Activated CD4-positive, alpha-beta memory T cell treated with anti-CD3 and anti-CD28 coated beads for 36 hours (primary cell): ENCODE data around the gene TBC1D8. TPM values are rescaled to one million over a fixed set of nuclear protein-coding genes. Genes with fewer than 3 reads are reported as not detected.

Experiments
- CTCF ChIA-PET: fragments of 350-600 bp; sonication (Branson Sonifier 250); formaldehyde crosslinking; loops from one replicate; lab custom pipeline; 2021; ENCODE audit warnings: antibody characterized with exemption, inconsistent platforms; lab: Charles Lee
- POLR2A ChIA-PET: fragments of 350-600 bp; sonication (Branson Sonifier 250); formaldehyde crosslinking; loops from one replicate; lab custom pipeline; 2021; ENCODE audit warnings: antibody characterized with exemption; lab: Charles Lee
- DNase-seq: peaks from one replicate; pipeline ENCODE4 v3.0.0-alpha.2; 2020
- H3K27ac Mint-ChIP-seq: one replicate; pipeline ENCODE4 v1.8.0; 2021; ENCODE audit warnings: mixed read lengths
- H3K27me3 Mint-ChIP-seq: one replicate; pipeline ENCODE4 v1.8.0; 2021; ENCODE audit warnings: mixed read lengths
- H3K36me3 Mint-ChIP-seq: one replicate; pipeline ENCODE4 v1.8.0; 2021; ENCODE audit warnings: mixed read lengths
- H3K4me1 Mint-ChIP-seq: one replicate; pipeline ENCODE4 v1.8.0; 2021; ENCODE audit warnings: low read depth, mixed read lengths
- H3K4me3 Mint-ChIP-seq: one replicate; pipeline ENCODE4 v1.8.0; 2021; ENCODE audit warnings: mild to moderate bottlenecking, mixed read lengths
- H3K9me3 Mint-ChIP-seq: one replicate; pipeline ENCODE4 v1.8.0; 2021; ENCODE audit warnings: mixed read lengths
- intact Hi-C: fragments of 100-400 bp; cut with micrococcal nuclease; formaldehyde crosslinking; loops from one replicate; pipeline ENCODE4 v1.15.1; 2023
- total RNA-seq, 2 experiments: library from RNA; stranded (reverse); gene quantifications; one replicate each; pipeline ENCODE4 v1.2.3, GENCODE V29; 2021

TBC1D8 gene
- total RNA-seq, 2 experiments from 2014 or later, result 1.5 to 1.6 TPM

- ChIA-PET CTCF (interaction anchor here (0.9 to 1.6 kb wide), 2 partner anchors 10 to 158 kb away, joined by 3 to 4 read pairs; no protein-coding TSS in a partner anchor), POLR2A (interaction anchor here (0.5 kb wide), 1 partner anchor 158 kb away, joined by 3 read pairs; no protein-coding TSS in a partner anchor)
- no peaks in the 10 kb centered on the region for H3K4me1 Mint-ChIP-seq
- intact Hi-C loops, result no loop called here
- H3K27ac Mint-ChIP-seq, result no peak overlapping the region
- no peak overlapping the region for H3K4me3 Mint-ChIP-seq
- DNase-seq, result peak; percentile 14
- H3K36me3 Mint-ChIP-seq, result no peaks in the 10 kb centered on the region
- H3K9me3 Mint-ChIP-seq, result no peaks in the 10 kb centered on the region
- no peaks in the 10 kb centered on the region for H3K27me3 Mint-ChIP-seq
Observed at GRCh38 chr2:101047075-101047766, 104.0 kb downstream of the TBC1D8 start.

GRCh38 chr2:101045330-101045729 lies 105.9 kb downstream of the TBC1D8 start:
- POLR2A ChIA-PET, result no interaction called here
- Mint-ChIP-seq H3K27me3 (no peaks in the 10 kb centered on the region), H3K4me3 (no peak overlapping the region), H3K27ac (no peak overlapping the region), H3K4me1 (no peaks in the 10 kb centered on the region), H3K36me3 (no peaks in the 10 kb centered on the region), H3K9me3 (no peaks in the 10 kb centered on the region)
- DNase-seq, result no peak
- intact Hi-C loops, result no loop called here
- CTCF ChIA-PET, result no interaction called here

GRCh38 chr2:101041413-101041812 lies 109.8 kb downstream of the TBC1D8 start:
- CTCF ChIA-PET, result interaction anchor here (0.7 kb wide), 1 partner anchor 15 kb away, joined by 3 read pairs; no protein-coding TSS in a partner anchor

GRCh38 chr2:101040761-101041160 lies 110.4 kb downstream of the TBC1D8 start:
- Mint-ChIP-seq H3K36me3 (no peaks in the 10 kb centered on the region), H3K4me1 (no peaks in the 10 kb centered on the region), H3K9me3 (no peaks in the 10 kb centered on the region), H3K4me3 (no peak overlapping the region), H3K27ac (no peak overlapping the region), H3K27me3 (no peaks in the 10 kb centered on the region)
- intact Hi-C loops, result no loop called here
- ChIA-PET CTCF (interaction anchor here (0.6 kb wide), 1 partner anchor 247 kb away, joined by 4 read pairs; no protein-coding TSS in a partner anchor), POLR2A (no interaction called here)
- no peak for DNase-seq

More at GRCh38 chr2:101041413-101041812, 109.8 kb downstream of the TBC1D8 start:
- H3K27ac Mint-ChIP-seq, result no peak overlapping the region
- H3K9me3 Mint-ChIP-seq, result no peaks in the 10 kb centered on the region
- no peaks in the 10 kb centered on the region for H3K27me3 Mint-ChIP-seq
- intact Hi-C loops, result no loop called here
- H3K36me3 Mint-ChIP-seq, result no peaks in the 10 kb centered on the region
- POLR2A ChIA-PET, result no interaction called here
- DNase-seq, result no peak
- no peaks in the 10 kb centered on the region for H3K4me1 Mint-ChIP-seq
- H3K4me3 Mint-ChIP-seq, result no peak overlapping the region

- no peaks in the 10 kb centered on the region for H3K4me1 Mint-ChIP-seq
- ChIA-PET POLR2A (no interaction called here), CTCF (interaction anchor here (0.6 kb wide), 1 partner anchor 247 kb away, joined by 4 read pairs; no protein-coding TSS in a partner anchor)
- H3K9me3 Mint-ChIP-seq, result no peaks in the 10 kb centered on the region
- no peak for DNase-seq
- H3K4me3 Mint-ChIP-seq, result no peak overlapping the region
- no peak overlapping the region for H3K27ac Mint-ChIP-seq
- H3K27me3 Mint-ChIP-seq, result no peaks in the 10 kb centered on the region
- no peaks in the 10 kb centered on the region for H3K36me3 Mint-ChIP-seq
- intact Hi-C loops, result no loop called here
Observed at GRCh38 chr2:101040072-101040471, 111.1 kb downstream of the TBC1D8 start.

- H3K4me1 Mint-ChIP-seq, result no peaks in the 10 kb centered on the region
- POLR2A ChIA-PET, result no interaction called here
- no peaks in the 10 kb centered on the region for H3K27me3 Mint-ChIP-seq
- CTCF ChIA-PET, result no interaction called here
- no peaks in the 10 kb centered on the region for H3K9me3 Mint-ChIP-seq
- no peak overlapping the region for H3K27ac Mint-ChIP-seq
- no peak overlapping the region for H3K4me3 Mint-ChIP-seq
- peak; percentile 49 for DNase-seq
- H3K36me3 Mint-ChIP-seq, result no peaks in the 10 kb centered on the region
- intact Hi-C loops, result loop anchor here (1.0 to 2.0 kb wide), 2 partner anchors 114 to 167 kb away; no protein-coding TSS in a partner anchor
Observed at GRCh38 chr2:101038455-101039255, 112.5 kb downstream of the TBC1D8 start.

GRCh38 chr2:101037161-101037755 lies 113.9 kb downstream of the TBC1D8 start:
- Mint-ChIP-seq H3K4me3 (no peak overlapping the region), H3K36me3 (no peaks in the 10 kb centered on the region), H3K27me3 (no peaks in the 10 kb centered on the region), H3K9me3 (no peaks in the 10 kb centered on the region), H3K27ac (no peak overlapping the region), H3K4me1 (no peaks in the 10 kb centered on the region)
- intact Hi-C loops, result no loop called here
- no peak for DNase-seq
- POLR2A ChIA-PET, result no interaction called here
- CTCF ChIA-PET, result interaction anchor here (0.6 to 4.2 kb wide), 12 partner anchors 9 to 1941 kb away, joined by 3 to 25 read pairs (median 4); partner anchors contain the start of gene TBC1D8

GRCh38 chr2:101036562-101036961 lies 114.6 kb downstream of the TBC1D8 start:
- POLR2A ChIA-PET, result no interaction called here
- Mint-ChIP-seq H3K27ac (no peak overlapping the region), H3K27me3 (no peaks in the 10 kb centered on the region), H3K36me3 (no peaks in the 10 kb centered on the region), H3K4me3 (no peak overlapping the region), H3K9me3 (no peaks in the 10 kb centered on the region), H3K4me1 (no peaks in the 10 kb centered on the region)
- intact Hi-C loops, result no loop called here
- no peak for DNase-seq
- CTCF ChIA-PET, result interaction anchor here (0.7 to 4.2 kb wide), 12 partner anchors 8 to 169 kb away, joined by 3 to 25 read pairs (median 4); partner anchors contain the start of gene TBC1D8

GRCh38 chr2:101032084-101032776 lies 119.0 kb downstream of the TBC1D8 start:
- no peaks in the 10 kb centered on the region for H3K9me3 Mint-ChIP-seq
- H3K27ac Mint-ChIP-seq, result no peak overlapping the region
- ChIA-PET CTCF (interaction anchor here (1.1 to 1.7 kb wide), 2 partner anchors 19 to 20 kb away, joined by 4 read pairs; no protein-coding TSS in a partner anchor), POLR2A (no interaction called here)
- H3K4me3 Mint-ChIP-seq, result no peak overlapping the region
- DNase-seq, result no peak
- no peaks in the 10 kb centered on the region for H3K4me1 Mint-ChIP-seq
- intact Hi-C loops, result no loop called here
- H3K27me3 Mint-ChIP-seq, result no peaks in the 10 kb centered on the region
- H3K36me3 Mint-ChIP-seq, result no peaks in the 10 kb centered on the region

GRCh38 chr2:101030866-101031554 lies 120.2 kb downstream of the TBC1D8 start:
- H3K4me3 Mint-ChIP-seq, result no peak overlapping the region
- H3K36me3 Mint-ChIP-seq, result no peaks in the 10 kb centered on the region
- no peaks in the 10 kb centered on the region for H3K27me3 Mint-ChIP-seq
- intact Hi-C loops, result no loop called here
- H3K4me1 Mint-ChIP-seq, result no peaks in the 10 kb centered on the region
- no peaks in the 10 kb centered on the region for H3K9me3 Mint-ChIP-seq
- DNase-seq, result no peak
- CTCF ChIA-PET, result interaction anchor here (0.7 to 1.7 kb wide), 3 partner anchors 18 to 59 kb away, joined by 3 to 4 read pairs (median 3); no protein-coding TSS in a partner anchor
- H3K27ac Mint-ChIP-seq, result no peak overlapping the region
- POLR2A ChIA-PET, result no interaction called here

GRCh38 chr2:101027852-101028251 lies 123.3 kb downstream of the TBC1D8 start:
- no peaks in the 10 kb centered on the region for H3K27me3 Mint-ChIP-seq
- DNase-seq, result no peak
- H3K9me3 Mint-ChIP-seq, result no peaks in the 10 kb centered on the region
- no peaks in the 10 kb centered on the region for H3K4me1 Mint-ChIP-seq
- CTCF ChIA-PET, result no interaction called here
- H3K27ac Mint-ChIP-seq, result no peak overlapping the region
- POLR2A ChIA-PET, result no interaction called here
- intact Hi-C loops, result no loop called here
- H3K36me3 Mint-ChIP-seq, result no peaks in the 10 kb centered on the region
- no peak overlapping the region for H3K4me3 Mint-ChIP-seq
